GM21737 (cell line): ENCODE results near the gene DYSF.

Source experiments
- ATAC-seq: cut with Tn5 transposase; IDR thresholded peaks from one replicate; pipeline ENCODE4 v1.9.1; 2021; ENCODE audit warnings: mild to moderate bottlenecking, moderate library complexity; ENCODE audit not compliant: unreplicated experiment

The DYSF gene

GRCh38 chr2:71496156-71496770 is 42.9 kb downstream of the DYSF start:
- no peak for ATAC-seq

- no peak for ATAC-seq
Observed at GRCh38 chr2:71498261-71498701, 44.9 kb downstream of the DYSF start.

GRCh38 chr2:71499691-71500090 is 46.3 kb downstream of the DYSF start:
- no peak for ATAC-seq

- no peak for ATAC-seq
Observed at GRCh38 chr2:71500426-71501079, 47.2 kb downstream of the DYSF start.

- no peak for ATAC-seq
Observed at GRCh38 chr2:71502941-71503738, 49.8 kb downstream of the DYSF start.

- ATAC-seq, result no peak
Observed at GRCh38 chr2:71503837-71504236, 50.5 kb downstream of the DYSF start.

- no peak for ATAC-seq
Observed at GRCh38 chr2:71504611-71505010, 51.2 kb downstream of the DYSF start.

- ATAC-seq, result no peak
Observed at GRCh38 chr2:71505086-71505769, 51.9 kb downstream of the DYSF start.

- no peak for ATAC-seq
Observed at GRCh38 chr2:71505770-71506140, 52.4 kb downstream of the DYSF start.

- ATAC-seq, result no peak
Observed at GRCh38 chr2:71506222-71507153, 53.1 kb downstream of the DYSF start.

GRCh38 chr2:71507476-71507875 is 54.1 kb downstream of the DYSF start:
- ATAC-seq, result no peak

GRCh38 chr2:71510196-71510807 is 56.9 kb downstream of the DYSF start:
- ATAC-seq, result no peak

GRCh38 chr2:71510938-71511337 is 57.6 kb downstream of the DYSF start:
- no peak for ATAC-seq

GRCh38 chr2:71511776-71512175 is 58.4 kb downstream of the DYSF start:
- no peak for ATAC-seq

- no peak for ATAC-seq
Observed at GRCh38 chr2:71512386-71512785, 59.0 kb downstream of the DYSF start.

- no peak for ATAC-seq
Observed at GRCh38 chr2:71513096-71513495, 59.7 kb downstream of the DYSF start.

- no peak for ATAC-seq
Observed at GRCh38 chr2:71513721-71514120, 60.4 kb downstream of the DYSF start.

GRCh38 chr2:71516253-71516888 is 63.0 kb downstream of the DYSF start:
- no peak for ATAC-seq

- ATAC-seq, result no peak
Observed at GRCh38 chr2:71517851-71518250, 64.5 kb downstream of the DYSF start.
